Measurements from ENCODE around the gene RNF151.

Gene RNF151

GRCh38 chr16:1978476-1979120 is 11.9 kb downstream of the RNF151 start:
- DNase-seq = no peak

- DNase-seq = peak; percentile 53
These were observed 12.8 kb downstream of the RNF151 start for GRCh38 chr16:1979271-1980029.

DNA sequence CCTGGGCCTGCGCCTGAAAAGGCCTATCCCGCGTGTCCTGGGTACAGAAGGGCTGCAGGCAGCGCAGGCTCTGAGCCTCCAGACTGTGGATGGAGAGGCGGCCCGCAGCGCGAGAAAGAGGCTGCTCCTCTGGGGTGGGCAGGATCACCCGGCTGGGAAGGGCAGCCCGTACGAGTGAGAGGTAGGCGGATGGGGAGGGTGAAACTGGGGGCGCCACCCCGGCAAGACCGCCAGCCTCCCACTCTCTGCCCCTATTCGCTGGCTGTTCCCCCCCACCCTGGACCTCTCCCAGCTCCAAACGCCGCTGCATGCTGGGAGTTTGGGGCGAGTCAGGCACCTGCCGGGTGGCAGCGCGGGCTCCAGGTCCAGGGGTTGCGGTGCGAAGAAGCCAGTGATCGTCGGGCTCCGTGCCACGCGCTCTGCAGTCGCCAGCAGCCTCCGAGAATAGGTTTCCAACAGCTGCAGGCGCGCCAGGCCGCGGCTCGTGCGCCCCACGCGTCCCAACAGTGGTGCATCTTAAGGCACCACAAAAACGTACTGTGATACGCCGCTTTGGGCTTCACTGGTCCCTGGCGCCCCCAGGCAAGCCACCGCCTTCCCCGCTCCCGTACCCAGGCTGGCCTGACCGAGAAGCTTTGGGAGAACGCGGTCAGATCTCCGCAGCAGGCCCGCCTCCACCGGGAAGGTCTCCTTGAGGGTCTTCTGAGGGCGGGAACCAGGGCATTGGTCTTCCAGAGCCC is 13.5 kb downstream of the RNF151 start:
- no peak for DNase-seq

DNA sequence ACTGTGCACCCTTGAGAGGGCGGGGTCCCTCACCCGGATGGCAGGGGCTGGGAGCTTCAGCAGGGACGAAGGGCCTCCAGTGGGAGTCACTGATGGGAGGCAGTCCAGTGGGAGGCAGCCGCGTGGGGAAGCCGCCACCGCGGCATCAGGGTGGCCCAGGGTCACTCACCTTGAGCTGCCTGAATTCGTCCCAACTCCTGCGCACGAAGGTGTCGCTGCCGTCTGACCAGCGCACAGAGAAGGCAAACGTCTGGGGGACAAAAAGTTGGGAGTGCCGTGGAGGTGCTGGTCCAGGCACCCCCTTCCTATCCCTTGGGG is 14.1 kb downstream of the RNF151 start:
- no peak for DNase-seq

- no peak for DNase-seq
These were observed 14.8 kb downstream of the RNF151 start, which contains the start of gene NOXO1 for GRCh38 chr16:1981398-1981836. NOXO1 (minus strand) TSS chr16:1981469; CDS start chr16:1981179, 290 bp downstream.

- no peak for DNase-seq
These were observed 15.4 kb downstream of the RNF151 start for GRCh38 chr16:1982013-1982433.

DNA sequence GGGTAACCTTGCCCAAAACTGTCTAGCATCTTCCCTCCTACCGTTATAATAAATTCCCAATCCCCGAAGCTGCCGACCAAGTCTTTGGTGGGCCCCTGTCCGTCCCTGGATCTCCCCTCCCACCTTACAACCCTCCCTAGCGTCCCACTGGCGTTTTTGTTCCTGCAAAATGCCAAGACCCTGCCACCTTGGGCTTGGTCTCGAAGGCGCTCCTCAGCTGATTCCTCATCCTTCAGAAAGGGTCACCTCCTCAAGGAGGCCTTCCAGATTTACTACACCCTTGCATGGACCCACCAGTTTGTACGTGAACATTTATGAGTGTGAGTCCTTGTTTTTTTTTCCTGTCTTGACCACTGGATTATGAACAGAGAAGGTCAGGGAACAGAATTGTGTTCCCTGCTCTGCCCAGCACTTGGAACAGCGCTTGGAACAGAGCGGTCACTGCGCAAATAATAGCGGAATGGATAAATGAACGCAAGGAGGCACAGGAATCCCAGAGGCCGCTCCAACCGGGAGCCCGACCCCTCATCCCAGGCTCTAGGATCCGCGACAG is 16.4 kb downstream of the RNF151 start:
- DNase-seq = no peak

- peak; percentile 66 for DNase-seq
These were observed 17.1 kb downstream of the RNF151 start, which contains the start of gene GFER for GRCh38 chr16:1983544-1984346. GFER (plus strand) TSS chr16:1984193; CDS start chr16:1984219, 26 bp downstream.

GRCh38 chr16:1984347-1985225 is 17.9 kb downstream of the RNF151 start:
- no peak for DNase-seq

DNA sequence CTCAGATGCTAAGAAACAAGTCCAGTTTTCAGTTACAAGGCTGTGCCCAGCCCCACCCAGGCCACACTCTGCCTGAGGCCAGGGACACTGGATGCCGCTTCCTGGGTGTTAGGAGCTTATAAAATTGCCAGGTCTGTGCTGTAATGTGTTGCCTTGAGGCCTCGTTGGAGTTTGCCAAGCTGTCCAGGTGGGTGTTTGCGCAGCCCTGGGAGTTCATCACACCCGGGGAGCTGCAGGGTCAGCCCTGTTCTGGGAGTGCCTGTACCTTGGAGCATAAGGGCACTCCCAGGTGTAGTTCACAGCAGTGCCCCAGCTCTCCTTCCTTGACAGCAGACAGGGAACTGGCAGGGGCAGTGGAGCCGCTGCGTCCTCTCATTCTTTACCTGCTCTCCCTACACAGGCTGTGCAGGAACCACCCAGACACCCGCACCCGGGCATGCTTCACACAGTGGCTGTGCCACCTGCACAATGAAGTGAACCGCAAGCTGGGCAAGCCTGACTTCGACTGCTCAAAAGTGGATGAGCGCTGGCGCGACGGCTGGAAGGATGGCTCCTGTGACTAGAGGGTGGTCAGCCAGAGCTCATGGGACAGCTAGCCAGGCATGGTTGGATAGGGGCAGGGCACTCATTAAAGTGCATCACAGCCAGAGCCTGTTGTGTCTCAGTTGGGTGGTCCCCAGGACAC is 19.0 kb downstream of the RNF151 start:
- DNase-seq = no peak

GRCh38 chr16:1987198-1987597 is 20.5 kb downstream of the RNF151 start:
- DNase-seq = no peak

GRCh38 chr16:1989209-1990100 is 22.8 kb downstream of the RNF151 start, which contains the start of gene SYNGR3:
SYNGR3 (plus strand) TSS chr16:1989970; CDS start chr16:1990103, 133 bp downstream.
- no peak for DNase-seq

GRCh38 chr16:1990101-1990350 is 23.4 kb downstream of the RNF151 start:
- DNase-seq = no peak

DNA sequence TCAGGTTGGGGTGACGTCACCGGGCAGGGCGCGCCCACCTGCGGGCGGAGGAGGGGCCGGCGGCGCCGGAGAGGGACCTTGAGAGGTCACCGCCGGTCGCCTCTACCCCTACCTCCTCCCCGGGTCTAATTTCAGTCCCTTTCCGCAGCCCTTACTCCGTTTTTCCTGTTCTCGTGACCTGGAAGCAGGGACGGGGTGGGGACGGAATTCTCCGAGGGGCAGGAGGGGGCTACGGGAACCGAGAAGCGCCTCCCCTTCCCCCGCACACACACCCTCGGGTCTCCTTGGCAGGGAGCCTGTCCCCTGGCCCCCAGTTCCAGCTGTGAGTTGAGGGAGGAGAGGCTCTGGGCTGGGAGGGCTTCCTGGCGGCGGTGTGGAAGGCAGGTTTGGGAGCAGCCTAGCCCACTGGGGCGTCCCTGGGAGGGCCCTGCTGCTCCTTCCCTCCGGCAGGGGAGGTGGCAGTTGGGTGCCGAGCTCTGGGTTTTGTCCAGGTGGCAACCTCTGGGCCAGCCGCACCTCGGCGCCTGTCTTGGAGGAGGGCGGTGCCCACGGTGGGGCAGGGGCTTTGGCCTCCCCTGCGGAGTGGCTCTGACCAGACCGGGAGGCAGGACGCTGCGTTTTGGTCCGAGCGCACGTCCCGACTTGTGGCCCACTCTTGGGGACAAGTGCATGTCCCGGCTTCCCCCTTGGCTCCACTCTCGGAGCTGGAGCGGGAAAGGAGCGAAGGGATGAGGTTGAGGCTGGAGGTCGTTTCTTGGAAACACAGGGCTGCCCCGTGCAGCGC is 23.9 kb downstream of the RNF151 start:
- DNase-seq = peak; percentile 57

GRCh38 chr16:1991135-1991551 is 24.5 kb downstream of the RNF151 start:
- peak; percentile 62 for DNase-seq

DNA sequence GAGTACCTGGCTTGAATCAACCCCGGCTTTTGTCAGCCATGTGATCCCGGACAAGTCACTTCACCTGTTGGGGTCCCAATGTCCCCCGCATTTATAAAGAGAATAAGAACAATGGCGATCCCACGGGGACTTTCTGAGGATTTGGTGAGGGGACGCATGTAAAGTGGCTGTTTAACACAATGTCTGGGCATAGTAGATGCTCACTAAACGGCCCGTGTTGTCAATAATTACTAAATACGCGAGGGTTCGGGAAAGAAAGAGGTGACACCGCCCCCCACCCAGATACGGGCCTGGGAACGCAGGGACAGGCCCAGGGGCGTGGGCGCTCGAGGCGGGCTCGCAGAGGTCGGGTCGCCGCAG is 24.9 kb downstream of the RNF151 start:
- no peak for DNase-seq

- peak; percentile 98 for DNase-seq
These were observed 25.5 kb downstream of the RNF151 start for GRCh38 chr16:1991948-1992703.

- no peak for DNase-seq
These were observed 26.2 kb downstream of the RNF151 start for GRCh38 chr16:1992704-1993317.
